Transverse colon (tissue), 3 donors: ENCODE data around the gene PBOV1.

Source experiments
- CTCF ChIP-seq, 5 experiments: fragments of 200-600 bp in 3 of 5; fragments of 450-650 bp in 2 of 5; sonication (generic) in 3 of 5; IDR thresholded peaks; 1 replicate in 2 of 5; 2 replicates in 3 of 5; pipeline ENCODE4 v1.5.1; 2016 to 2017; ENCODE audit warnings: antibody characterized with exemption in 5 of 5, inconsistent platforms in 3 of 5, mild to moderate bottlenecking in 2 of 5, moderate library complexity in 1 of 5
- POLR2A ChIP-seq: fragments of 450-650 bp; IDR thresholded peaks from one replicate; pipeline ENCODE4 v1.6.1; 2016; ENCODE audit warnings: antibody characterized with exemption, mild to moderate bottlenecking, moderate library complexity

GRCh38 chr6:138240476-138241245, 22.4 kb upstream of the PBOV1 start:
- TF ChIP-seq CTCF (IDR thresholded peaks at IDR 0.05) (no peak), POLR2A (no peak)
